ENCODE measurements around the gene SGMS2.

GRCh38 chr4:107801766-107802211 lies 22.9 kb upstream of the SGMS2 start:
- TF ChIP-seq CTCF (IDR thresholded peaks at IDR 0.05; ENCODE audit: borderline replicate concordance, extremely low read depth, low read length, poor library complexity, severe bottlenecking) (no peak), EZH2 (IDR thresholded peaks at IDR 0.05; ENCODE audit: borderline replicate concordance, low read depth, low read length, severe bottlenecking) (no peak)
